Measurements from ENCODE around the gene GPR63.

GRCh38 chr6:96792561-96793190, 44.6 kb downstream of the GPR63 start:
- no peak for TF ChIP-seq CTCF (IDR thresholded peaks at IDR 0.05)
- TF ChIP-seq EZH2 (IDR thresholded peaks at IDR 0.05; ENCODE audit: borderline replicate concordance, insufficient read depth, low read depth, low read length, poor library complexity, severe bottlenecking) = no peak

All from B cell (primary cell).